ENCODE results near the gene CAMK2B. TPM values are rescaled to one million over a fixed set of nuclear protein-coding genes. Genes with fewer than 3 reads are reported as not detected.

Gene CAMK2B
- total RNA-seq, 1 experiment from 2014 or later: 0.13 TPM

DNA sequence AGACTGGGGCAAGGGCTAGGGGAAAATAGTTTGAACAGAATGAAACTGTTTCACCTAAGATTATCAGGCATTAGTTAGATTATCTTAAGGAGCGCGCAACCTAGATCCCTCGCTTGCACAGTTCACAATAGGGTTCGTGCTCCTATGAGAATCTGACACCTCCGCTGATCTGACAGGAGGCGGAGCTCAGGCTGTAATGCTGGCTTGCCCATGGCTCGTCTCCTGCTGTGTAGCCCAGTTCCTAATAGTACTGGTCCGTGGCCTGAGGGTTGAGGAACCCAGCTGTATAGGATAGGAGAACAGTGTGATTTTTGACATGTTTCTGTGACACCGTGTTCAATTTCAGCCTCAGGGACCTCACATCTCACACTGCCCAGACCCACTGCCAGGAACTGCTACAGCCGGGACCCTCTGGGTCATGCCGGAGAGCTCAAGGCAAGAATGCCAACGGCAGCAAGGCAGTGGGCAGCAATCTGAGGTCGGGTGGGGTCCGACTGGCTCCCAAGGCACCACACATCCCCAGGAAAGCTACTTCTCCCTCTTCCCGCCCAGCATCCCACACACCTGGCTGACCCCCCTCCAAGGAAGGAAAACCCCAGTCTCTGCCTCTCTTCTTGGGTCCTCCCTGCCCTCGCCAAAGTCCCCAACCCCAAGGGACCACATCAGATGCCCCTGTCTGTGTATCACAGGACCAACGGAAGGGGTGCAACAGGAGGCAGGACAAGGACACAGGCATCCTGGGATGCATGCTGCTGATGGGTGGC, 31.7 kb downstream of the CAMK2B start:
- no peak for TF ChIP-seq EZH2 (IDR thresholded peaks at IDR 0.05; ENCODE audit: borderline replicate concordance, low read depth, low read length, poor library complexity, severe bottlenecking)
- TF ChIP-seq, protein P1, sequence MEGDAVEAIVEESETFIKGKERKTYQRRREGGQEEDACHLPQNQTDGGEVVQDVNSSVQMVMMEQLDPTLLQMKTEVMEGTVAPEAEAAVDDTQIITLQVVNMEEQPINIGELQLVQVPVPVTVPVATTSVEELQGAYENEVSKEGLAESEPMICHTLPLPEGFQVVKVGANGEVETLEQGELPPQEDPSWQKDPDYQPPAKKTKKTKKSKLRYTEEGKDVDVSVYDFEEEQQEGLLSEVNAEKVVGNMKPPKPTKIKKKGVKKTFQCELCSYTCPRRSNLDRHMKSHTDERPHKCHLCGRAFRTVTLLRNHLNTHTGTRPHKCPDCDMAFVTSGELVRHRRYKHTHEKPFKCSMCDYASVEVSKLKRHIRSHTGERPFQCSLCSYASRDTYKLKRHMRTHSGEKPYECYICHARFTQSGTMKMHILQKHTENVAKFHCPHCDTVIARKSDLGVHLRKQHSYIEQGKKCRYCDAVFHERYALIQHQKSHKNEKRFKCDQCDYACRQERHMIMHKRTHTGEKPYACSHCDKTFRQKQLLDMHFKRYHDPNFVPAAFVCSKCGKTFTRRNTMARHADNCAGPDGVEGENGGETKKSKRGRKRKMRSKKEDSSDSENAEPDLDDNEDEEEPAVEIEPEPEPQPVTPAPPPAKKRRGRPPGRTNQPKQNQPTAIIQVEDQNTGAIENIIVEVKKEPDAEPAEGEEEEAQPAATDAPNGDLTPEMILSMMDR (conservative IDR thresholded peaks at IDR 0.05; ENCODE audit: low read depth, low read length): no peak
- ChIA-PET POLR2A (ENCODE audit: low non-redundant PET) (no interaction called here), CTCF (interaction anchor here (0.5 kb wide), 1 partner anchor 181 kb away, joined by 3 read pairs; no protein-coding TSS in a partner anchor)
- H3K27ac ChIP-seq (ENCODE audit: low read depth, low read length, poor library complexity, severe bottlenecking): no peak overlapping the region
- peaks cover 56% of the 10 kb centered on the region for H3K27me3 ChIP-seq (replicated peaks; ENCODE audit: insufficient read depth, low read depth, low read length, poor library complexity)
- no TSS peak for BruUV-seq (replicated peaks)
- no peaks in the 10 kb centered on the region for H3K36me3 ChIP-seq (ENCODE audit: insufficient read depth, low read length, poor library complexity, severe bottlenecking)
- H3K9me3 ChIP-seq (ENCODE audit: low read depth, low read length, poor library complexity, severe bottlenecking): no peaks in the 10 kb centered on the region
- intact Hi-C loops (cut with micrococcal nuclease; ENCODE audit: unreplicated experiment): no loop called here
- DNase-seq (ENCODE audit: low spot score): no peak
- no peak overlapping the region for H3K4me3 ChIP-seq (ENCODE audit: low read depth, low read length, poor library complexity, severe bottlenecking)
- H3K4me1 ChIP-seq (ENCODE audit: insufficient read depth, low read length, poor library complexity, severe bottlenecking): no peaks in the 10 kb centered on the region

DNA sequence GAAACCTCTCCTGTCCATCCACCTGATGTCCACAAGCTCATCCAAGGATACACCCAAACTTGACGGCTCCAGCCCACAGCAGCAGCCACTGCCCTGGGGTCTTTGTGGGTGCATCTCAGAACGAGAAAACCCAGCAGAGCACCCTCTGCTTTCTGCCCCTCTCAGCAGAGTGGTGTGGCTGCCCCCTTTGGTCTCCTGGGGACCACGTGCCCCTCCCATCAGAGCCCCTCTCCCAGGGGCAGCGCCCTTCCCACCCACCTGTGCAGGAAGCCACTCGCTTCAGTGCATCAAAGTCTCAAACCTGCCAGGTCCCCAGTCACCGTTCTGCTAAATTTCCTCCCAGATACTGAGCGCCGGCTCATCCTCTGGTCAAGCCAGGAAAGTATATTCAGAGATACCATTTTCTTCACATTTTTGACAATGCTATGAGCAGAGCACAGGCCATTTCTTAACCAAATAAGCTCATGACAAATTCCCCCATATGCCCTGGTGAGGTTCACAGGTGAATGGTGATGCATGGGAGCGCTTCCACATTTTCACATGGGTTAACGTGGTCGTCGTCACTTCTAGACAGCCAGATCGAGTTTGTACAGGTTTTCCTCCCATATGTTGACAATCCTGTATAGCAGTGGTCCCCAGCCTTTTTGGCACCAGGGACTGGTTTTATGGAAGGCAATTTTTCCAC, 32.4 kb downstream of the CAMK2B start:
- POLR2A ChIA-PET (ENCODE audit: low non-redundant PET): no interaction called here
- no peak overlapping the region for H3K4me3 ChIP-seq (ENCODE audit: low read depth, low read length, poor library complexity, severe bottlenecking)

DNA sequence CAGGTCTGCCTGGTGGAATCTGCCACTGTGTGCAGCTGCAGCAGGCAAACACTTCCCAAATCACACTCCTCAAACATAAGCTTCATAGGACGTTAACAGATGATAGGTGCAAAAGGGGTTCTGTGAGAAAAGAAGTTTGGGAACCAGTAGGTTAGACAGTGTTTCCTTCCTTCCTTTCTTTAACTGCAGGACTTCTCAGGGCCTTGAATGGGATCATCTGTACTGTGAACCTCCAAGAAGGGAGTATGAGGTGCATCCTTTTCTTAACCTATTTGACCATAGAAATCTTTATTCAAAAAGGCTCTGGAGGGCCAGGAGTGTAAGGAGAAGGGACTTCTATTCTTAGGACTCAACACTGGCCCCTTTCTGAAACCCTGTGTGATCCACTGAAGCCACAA, 33.0 kb downstream of the CAMK2B start:
- POLR2A ChIA-PET (ENCODE audit: low non-redundant PET): no interaction called here
- no peak for DNase-seq (ENCODE audit: low spot score)

More for the DNA sequence above, 32.4 kb downstream of the CAMK2B start:
- BruUV-seq (replicated peaks): no TSS peak
- intact Hi-C loops (cut with micrococcal nuclease; ENCODE audit: unreplicated experiment): no loop called here
- DNase-seq (ENCODE audit: low spot score): no peak
- Histone ChIP-seq H3K27ac (ENCODE audit: low read depth, low read length, poor library complexity, severe bottlenecking) (no peak overlapping the region), H3K4me1 (ENCODE audit: insufficient read depth, low read length, poor library complexity, severe bottlenecking) (no peaks in the 10 kb centered on the region), H3K9me3 (ENCODE audit: low read depth, low read length, poor library complexity, severe bottlenecking) (no peaks in the 10 kb centered on the region), H3K27me3 (replicated peaks; ENCODE audit: insufficient read depth, low read depth, low read length, poor library complexity) (peaks cover 50% of the 10 kb centered on the region), H3K36me3 (ENCODE audit: insufficient read depth, low read length, poor library complexity, severe bottlenecking) (no peaks in the 10 kb centered on the region)
- TF ChIP-seq, protein P1 (conservative IDR thresholded peaks at IDR 0.05; ENCODE audit: low read depth, low read length): no peak
- no peak for TF ChIP-seq EZH2 (IDR thresholded peaks at IDR 0.05; ENCODE audit: borderline replicate concordance, low read depth, low read length, poor library complexity, severe bottlenecking)
- CTCF ChIA-PET: interaction anchor here (0.5 kb wide), 1 partner anchor 182 kb away, joined by 3 read pairs; no protein-coding TSS in a partner anchor

More for the DNA sequence above, 33.0 kb downstream of the CAMK2B start:
- Histone ChIP-seq H3K9me3 (ENCODE audit: low read depth, low read length, poor library complexity, severe bottlenecking) (no peaks in the 10 kb centered on the region), H3K27ac (ENCODE audit: low read depth, low read length, poor library complexity, severe bottlenecking) (no peak overlapping the region), H3K4me3 (ENCODE audit: low read depth, low read length, poor library complexity, severe bottlenecking) (no peak overlapping the region), H3K36me3 (ENCODE audit: insufficient read depth, low read length, poor library complexity, severe bottlenecking) (no peaks in the 10 kb centered on the region), H3K27me3 (replicated peaks; ENCODE audit: insufficient read depth, low read depth, low read length, poor library complexity) (peaks cover 44% of the 10 kb centered on the region), H3K4me1 (ENCODE audit: insufficient read depth, low read length, poor library complexity, severe bottlenecking) (no peaks in the 10 kb centered on the region)
- intact Hi-C loops (cut with micrococcal nuclease; ENCODE audit: unreplicated experiment): no loop called here
- no TSS peak for BruUV-seq (replicated peaks)
- CTCF ChIA-PET: no interaction called here
- no peak for TF ChIP-seq EZH2 (IDR thresholded peaks at IDR 0.05; ENCODE audit: borderline replicate concordance, low read depth, low read length, poor library complexity, severe bottlenecking)
- TF ChIP-seq, protein P1 (conservative IDR thresholded peaks at IDR 0.05; ENCODE audit: low read depth, low read length): no peak
